WTC11 (cell line): Measurements from ENCODE around the gene GRK6. TPM values are rescaled to one million over a fixed set of nuclear protein-coding genes. Genes with fewer than 3 reads are reported as not detected.

Experiments used
- ATAC-seq: fragments of 200-7000 bp; cut with Tn5 transposase; 2 replicates; pipeline ENCODE4 v1.10.0; 2021; ENCODE audit warnings: mild to moderate bottlenecking, moderate library complexity
- CTCF ChIA-PET: fragments of 300-600 bp; sonication (Branson Sonifier 250); formaldehyde crosslinking; loops from one replicate; lab custom pipeline; 2021; ENCODE audit warnings: antibody characterized with exemption; lab: Charles Lee
- POLR2A ChIA-PET: fragments of 350-600 bp; sonication (Branson Sonifier 250); formaldehyde crosslinking; loops from one replicate; lab custom pipeline; 2021; ENCODE audit warnings: antibody characterized with exemption; lab: Charles Lee
- DNase-seq: peaks from one replicate; pipeline ENCODE4 v3.0.0; 2021; ENCODE audit warnings: low spot score
- H3K27ac Mint-ChIP-seq: 2 replicates; pipeline ENCODE4 v1.8.0; 2021; ENCODE audit warnings: mixed read lengths
- H3K27me3 Mint-ChIP-seq: 2 replicates; pipeline ENCODE4 v1.8.0; 2021; ENCODE audit warnings: low read depth, mild to moderate bottlenecking, moderate library complexity, mixed read lengths
- H3K36me3 Mint-ChIP-seq: 2 replicates; pipeline ENCODE4 v1.8.0; 2021; ENCODE audit warnings: mixed read lengths
- H3K4me1 Mint-ChIP-seq: 2 replicates; pipeline ENCODE4 v1.8.0; 2022; ENCODE audit warnings: mixed read lengths
- H3K4me3 Mint-ChIP-seq: 2 replicates; pipeline ENCODE4 v1.8.0; 2021; ENCODE audit warnings: mild to moderate bottlenecking, moderate library complexity, mixed read lengths
- H3K9me3 Mint-ChIP-seq: 2 replicates; pipeline ENCODE4 v1.8.0; 2021; ENCODE audit warnings: mixed read lengths
- FOXK1 ChIP-seq: sonication (generic); formaldehyde crosslinking; IDR thresholded peaks from 2 replicates; pipeline ENCODE4 v1.8.0; 2022; ENCODE audit warnings: mild to moderate bottlenecking, moderate library complexity, missing genetic modification reagents
- FOXP1 ChIP-seq: sonication (generic); formaldehyde crosslinking; IDR thresholded peaks from 2 replicates; pipeline ENCODE4 v1.8.0; 2022; ENCODE audit warnings: missing genetic modification reagents, mild to moderate bottlenecking, moderate library complexity, borderline replicate concordance
- GRHL2 ChIP-seq: fragments of 250-450 bp; sonication (Bioruptor Pico); IDR thresholded peaks from 2 replicates; pipeline ENCODE4 v1.8.0; 2022; ENCODE audit warnings: mild to moderate bottlenecking, moderate library complexity; ENCODE audit not compliant: insufficient replicate concordance, severe bottlenecking
- GTF2I ChIP-seq: fragments of 250-450 bp; sonication (Bioruptor Pico); conservative IDR thresholded peaks from 2 replicates; pipeline ENCODE4 v1.4.0; 2021; ENCODE audit warnings: mild to moderate bottlenecking
- MXD4 ChIP-seq: fragments of 250-450 bp; sonication (Bioruptor Pico); IDR thresholded peaks from 2 replicates; pipeline ENCODE4 v1.8.0; 2021; ENCODE audit warnings: mild to moderate bottlenecking, moderate library complexity, borderline replicate concordance
- RELA ChIP-seq: sonication (generic); formaldehyde crosslinking; IDR thresholded peaks from 2 replicates; pipeline ENCODE4 v1.8.1; 2022; ENCODE audit warnings: missing genetic modification reagents, mild to moderate bottlenecking, borderline replicate concordance
- RORB ChIP-seq: fragments of 250-450 bp; sonication (Bioruptor Pico); IDR thresholded peaks from 2 replicates; pipeline ENCODE4 v1.9.0; 2021; ENCODE audit warnings: mild to moderate bottlenecking
- SOX15 ChIP-seq: fragments of 250-450 bp; sonication (Bioruptor Pico); IDR thresholded peaks from 2 replicates; pipeline ENCODE4 v1.9.0; 2021; ENCODE audit warnings: mild to moderate bottlenecking
- TEAD1 ChIP-seq: sonication (generic); formaldehyde crosslinking; IDR thresholded peaks from 2 replicates; pipeline ENCODE4 v1.8.0; 2022; ENCODE audit warnings: mild to moderate bottlenecking, missing genetic modification reagents
- ZNF423 ChIP-seq: fragments of 250-450 bp; sonication (Bioruptor Pico); IDR thresholded peaks from 2 replicates; pipeline ENCODE4 v2.1.2; 2022; ENCODE audit warnings: mild to moderate bottlenecking, moderate library complexity
- ZNF671 ChIP-seq: fragments of 250-450 bp; sonication (Bioruptor Pico); IDR thresholded peaks from 2 replicates; pipeline ENCODE4 v1.8.0; 2021; ENCODE audit warnings: mild to moderate bottlenecking
- total RNA-seq: library from RNA; stranded (reverse); gene quantifications from 3 replicates; pipeline ENCODE4 v1.2.3, GENCODE V29; 2021
- TF ChIP-seq, protein P1 (sequence below): sonication (generic); formaldehyde crosslinking; IDR thresholded peaks from 2 replicates; pipeline ENCODE4 v1.8.1; 2023; ENCODE audit warnings: mild to moderate bottlenecking, moderate library complexity, missing genetic modification reagents
- TF ChIP-seq, protein P2 (sequence below): sonication (generic); formaldehyde crosslinking; IDR thresholded peaks from 2 replicates; pipeline ENCODE4 v1.8.0; 2022; ENCODE audit warnings: mild to moderate bottlenecking, missing genetic modification reagents
- TF ChIP-seq, protein P3 (sequence below): sonication (generic); formaldehyde crosslinking; IDR thresholded peaks from 2 replicates; pipeline ENCODE4 v1.8.1; 2023; ENCODE audit warnings: mild to moderate bottlenecking, missing genetic modification reagents
- TF ChIP-seq, protein P4 (sequence below): fragments of 250-450 bp; sonication (Bioruptor Pico); IDR thresholded peaks from 2 replicates; pipeline ENCODE4 v1.8.0; 2021; ENCODE audit warnings: mild to moderate bottlenecking
- TF ChIP-seq, protein P5 (sequence below): sonication (generic); formaldehyde crosslinking; IDR thresholded peaks from 2 replicates; pipeline ENCODE4 v1.8.1; 2022; ENCODE audit warnings: mild to moderate bottlenecking, missing genetic modification reagents, moderate library complexity, borderline replicate concordance
- TF ChIP-seq, protein P6 (sequence below): fragments of 250-450 bp; sonication (Bioruptor Pico); IDR thresholded peaks from 2 replicates; pipeline ENCODE4 v1.9.0; 2021; ENCODE audit warnings: mild to moderate bottlenecking

The GRK6 gene
- total RNA-seq, 1 experiment from 2014 or later = 69.2 TPM

DNA sequence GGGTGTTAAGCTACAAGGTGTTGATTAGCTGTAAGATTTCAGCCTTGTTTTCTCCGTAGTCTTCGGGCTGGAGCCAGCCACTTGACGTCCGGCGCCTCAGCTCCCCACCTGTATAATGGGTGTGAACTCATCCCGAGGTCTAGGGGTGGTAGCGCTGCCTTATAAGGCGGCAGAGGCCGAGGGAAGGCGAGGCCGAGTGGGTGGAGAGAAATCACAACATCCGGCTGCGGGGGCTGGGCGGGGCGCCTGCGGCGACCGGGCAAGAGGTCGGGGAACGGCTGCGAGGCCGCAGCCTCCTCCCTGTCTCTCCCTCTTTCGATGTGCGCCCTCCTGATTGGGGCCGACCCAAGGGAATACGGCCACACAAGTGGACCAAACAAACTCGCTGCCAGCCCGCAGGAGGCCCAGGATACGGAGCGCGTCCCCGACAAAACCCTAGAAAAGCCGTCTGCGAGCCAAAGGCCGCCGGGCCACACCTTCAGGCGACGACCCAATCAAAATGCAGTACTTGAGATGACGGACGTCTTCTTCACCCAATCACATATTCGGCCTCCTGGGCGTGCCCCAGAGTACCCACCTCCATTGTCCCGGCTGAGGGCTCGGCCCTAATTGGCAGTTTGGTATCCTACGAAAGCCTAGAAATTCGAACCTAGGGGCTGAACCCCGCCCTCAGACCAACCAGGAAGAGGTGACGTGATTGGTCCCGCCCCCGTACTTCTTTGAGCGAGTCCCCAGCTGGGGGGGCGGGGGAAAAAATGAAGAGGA lies 493 bp upstream of the GRK6 start (continued):
- TF ChIP-seq FOXP1 (CRISPR knock-in tag) (peak; percentile 74), GRHL2 (CRISPR knock-in tag) (no peak), RORB (no peak), RELA (no peak)

DNA sequence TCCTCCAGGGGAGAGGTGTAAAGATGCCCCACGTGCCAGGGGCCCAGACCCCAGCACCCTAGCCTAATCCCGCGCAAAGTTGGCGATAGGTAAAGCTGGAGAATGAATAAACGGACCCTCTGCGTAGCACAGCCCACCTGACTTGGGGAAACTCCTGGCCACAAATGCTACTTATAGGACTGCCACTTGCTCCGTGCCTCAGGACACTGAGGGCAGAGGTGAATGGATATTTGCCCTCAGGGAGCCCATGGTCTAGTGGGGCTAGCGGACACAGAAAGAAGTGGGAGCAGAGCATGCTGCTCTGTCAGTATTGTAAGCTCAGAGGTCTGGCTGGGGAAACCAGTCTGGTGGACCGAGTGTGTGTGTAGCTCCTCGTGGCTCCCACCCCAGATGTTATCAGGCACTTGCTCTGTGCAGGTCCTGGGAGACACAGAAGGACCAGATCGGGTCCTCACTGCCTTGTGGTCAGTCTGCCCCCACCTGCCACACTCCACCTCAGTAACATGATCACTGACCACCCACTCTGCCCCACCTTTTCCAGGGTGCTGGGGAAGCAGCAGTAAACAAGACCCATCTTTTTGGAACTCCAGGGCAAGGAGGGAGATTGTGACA lies 841 bp downstream of the GRK6 start:
- Mint-ChIP-seq H3K4me3 (peak overlapping the region; percentile 83), H3K27ac (0 out of 2 replicates have a peak overlapping the region, but pooled peaks have one; percentile 36), H3K9me3 (no peaks in the 10 kb centered on the region), H3K4me1 (peaks cover 18% of the 10 kb centered on the region), H3K27me3 (peaks cover 5% of the 10 kb centered on the region), H3K36me3 (no peaks in the 10 kb centered on the region; the same call in 1 of the 2 replicates)
- POLR2A ChIA-PET = interaction anchor here (0.5 to 2.2 kb wide), 13 partner anchors 11 to 129 kb away, joined by 3 to 19 read pairs (median 4); partner anchors contain the start of gene PRR7
- DNase-seq = no peak
- CTCF ChIA-PET = interaction anchor here (1.4 to 9.4 kb wide), 13 partner anchors 10 to 118 kb away, joined by 4 to 95 read pairs (median 8); partner anchors contain the start of gene PFN3
- TF ChIP-seq RELA (0 out of 2 replicates have a peak, but pooled peaks have one; percentile 21), FOXK1 (CRISPR knock-in tag) (no peak), SOX15 (CRISPR knock-in tag) (no peak), ZNF671 (CRISPR knock-in tag) (0 out of 2 replicates have a peak, but pooled peaks have one; percentile 41)
- TF ChIP-seq, protein P1, sequence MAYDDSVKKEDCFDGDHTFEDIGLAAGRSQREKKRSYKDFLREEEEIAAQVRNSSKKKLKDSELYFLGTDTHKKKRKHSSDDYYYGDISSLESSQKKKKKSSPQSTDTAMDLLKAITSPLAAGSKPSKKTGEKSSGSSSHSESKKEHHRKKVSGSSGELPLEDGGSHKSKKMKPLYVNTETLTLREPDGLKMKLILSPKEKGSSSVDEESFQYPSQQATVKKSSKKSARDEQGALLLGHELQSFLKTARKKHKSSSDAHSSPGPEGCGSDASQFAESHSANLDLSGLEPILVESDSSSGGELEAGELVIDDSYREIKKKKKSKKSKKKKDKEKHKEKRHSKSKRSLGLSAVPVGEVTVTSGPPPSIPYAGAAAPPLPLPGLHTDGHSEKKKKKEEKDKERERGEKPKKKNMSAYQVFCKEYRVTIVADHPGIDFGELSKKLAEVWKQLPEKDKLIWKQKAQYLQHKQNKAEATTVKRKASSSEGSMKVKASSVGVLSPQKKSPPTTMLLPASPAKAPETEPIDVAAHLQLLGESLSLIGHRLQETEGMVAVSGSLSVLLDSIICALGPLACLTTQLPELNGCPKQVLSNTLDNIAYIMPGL (CRISPR knock-in tag) = peak; percentile 49; the same call in 1 of the 2 replicates
- TF ChIP-seq, protein P2, sequence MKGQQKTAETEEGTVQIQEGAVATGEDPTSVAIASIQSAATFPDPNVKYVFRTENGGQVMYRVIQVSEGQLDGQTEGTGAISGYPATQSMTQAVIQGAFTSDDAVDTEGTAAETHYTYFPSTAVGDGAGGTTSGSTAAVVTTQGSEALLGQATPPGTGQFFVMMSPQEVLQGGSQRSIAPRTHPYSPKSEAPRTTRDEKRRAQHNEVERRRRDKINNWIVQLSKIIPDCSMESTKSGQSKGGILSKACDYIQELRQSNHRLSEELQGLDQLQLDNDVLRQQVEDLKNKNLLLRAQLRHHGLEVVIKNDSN (CRISPR knock-in tag) = 0 out of 2 replicates have a peak, but pooled peaks have one; percentile 12
- no peak for ATAC-seq

DNA sequence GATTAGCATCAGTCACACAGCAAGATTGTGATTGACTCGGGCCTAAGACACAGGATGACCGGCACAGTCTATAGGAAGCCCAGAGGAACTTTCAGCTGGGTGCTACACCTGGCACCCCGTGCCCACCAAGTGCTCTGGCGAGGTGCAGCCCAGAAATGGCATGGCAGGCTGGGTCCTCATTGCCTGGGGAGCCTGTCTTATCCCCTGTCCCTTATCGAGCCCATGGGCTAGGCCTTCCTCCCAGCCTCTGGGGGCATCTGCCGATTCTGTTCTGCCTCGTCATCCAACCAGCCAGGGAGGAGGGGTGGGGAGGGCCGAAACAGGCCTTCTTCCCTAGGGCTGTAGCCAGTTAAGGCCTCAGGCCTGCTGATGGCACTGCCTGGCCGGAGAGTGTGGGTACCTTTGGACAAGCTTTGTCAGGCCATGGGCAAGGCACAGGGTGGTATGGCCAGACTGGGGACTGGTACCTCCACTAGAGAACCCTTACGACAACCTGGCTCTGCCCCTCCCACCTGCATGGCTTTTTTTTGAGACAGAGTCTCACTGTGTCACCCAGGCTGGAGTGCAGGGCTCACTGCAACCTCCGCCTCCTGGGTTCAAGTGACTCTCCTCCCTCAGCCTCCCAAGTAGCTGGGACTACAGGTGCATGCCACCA lies 1.6 kb downstream of the GRK6 start:
- Mint-ChIP-seq H3K4me1 (peaks cover 18% of the 10 kb centered on the region), H3K27ac (no peak overlapping the region), H3K36me3 (no peaks in the 10 kb centered on the region; the same call in 1 of the 2 replicates), H3K9me3 (no peaks in the 10 kb centered on the region), H3K4me3 (peak overlapping the region; percentile 83), H3K27me3 (peaks cover 5% of the 10 kb centered on the region)
- ChIA-PET POLR2A (interaction anchor here (1.2 to 2.2 kb wide), 5 partner anchors 18 to 38 kb away, joined by 3 to 19 read pairs (median 5); partner anchors contain the start of gene PRR7), CTCF (interaction anchor here (0.8 to 9.4 kb wide), 12 partner anchors 9 to 119 kb away, joined by 3 to 95 read pairs (median 12); partner anchors contain the start of gene PFN3)
- no peak for DNase-seq
- no peak for ATAC-seq
- no peak for TF ChIP-seq ZNF423 (CRISPR knock-in tag)
- TF ChIP-seq, protein P3, sequence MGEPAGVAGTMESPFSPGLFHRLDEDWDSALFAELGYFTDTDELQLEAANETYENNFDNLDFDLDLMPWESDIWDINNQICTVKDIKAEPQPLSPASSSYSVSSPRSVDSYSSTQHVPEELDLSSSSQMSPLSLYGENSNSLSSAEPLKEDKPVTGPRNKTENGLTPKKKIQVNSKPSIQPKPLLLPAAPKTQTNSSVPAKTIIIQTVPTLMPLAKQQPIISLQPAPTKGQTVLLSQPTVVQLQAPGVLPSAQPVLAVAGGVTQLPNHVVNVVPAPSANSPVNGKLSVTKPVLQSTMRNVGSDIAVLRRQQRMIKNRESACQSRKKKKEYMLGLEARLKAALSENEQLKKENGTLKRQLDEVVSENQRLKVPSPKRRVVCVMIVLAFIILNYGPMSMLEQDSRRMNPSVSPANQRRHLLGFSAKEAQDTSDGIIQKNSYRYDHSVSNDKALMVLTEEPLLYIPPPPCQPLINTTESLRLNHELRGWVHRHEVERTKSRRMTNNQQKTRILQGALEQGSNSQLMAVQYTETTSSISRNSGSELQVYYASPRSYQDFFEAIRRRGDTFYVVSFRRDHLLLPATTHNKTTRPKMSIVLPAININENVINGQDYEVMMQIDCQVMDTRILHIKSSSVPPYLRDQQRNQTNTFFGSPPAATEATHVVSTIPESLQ (CRISPR knock-in tag) = no peak
- TF ChIP-seq, protein P4, sequence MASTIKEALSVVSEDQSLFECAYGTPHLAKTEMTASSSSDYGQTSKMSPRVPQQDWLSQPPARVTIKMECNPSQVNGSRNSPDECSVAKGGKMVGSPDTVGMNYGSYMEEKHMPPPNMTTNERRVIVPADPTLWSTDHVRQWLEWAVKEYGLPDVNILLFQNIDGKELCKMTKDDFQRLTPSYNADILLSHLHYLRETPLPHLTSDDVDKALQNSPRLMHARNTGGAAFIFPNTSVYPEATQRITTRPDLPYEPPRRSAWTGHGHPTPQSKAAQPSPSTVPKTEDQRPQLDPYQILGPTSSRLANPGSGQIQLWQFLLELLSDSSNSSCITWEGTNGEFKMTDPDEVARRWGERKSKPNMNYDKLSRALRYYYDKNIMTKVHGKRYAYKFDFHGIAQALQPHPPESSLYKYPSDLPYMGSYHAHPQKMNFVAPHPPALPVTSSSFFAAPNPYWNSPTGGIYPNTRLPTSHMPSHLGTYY (CRISPR knock-in tag) = no peak
- no peak for TF ChIP-seq MXD4
- no peak for TF ChIP-seq ZNF671 (CRISPR knock-in tag)
- TF ChIP-seq, protein P5, sequence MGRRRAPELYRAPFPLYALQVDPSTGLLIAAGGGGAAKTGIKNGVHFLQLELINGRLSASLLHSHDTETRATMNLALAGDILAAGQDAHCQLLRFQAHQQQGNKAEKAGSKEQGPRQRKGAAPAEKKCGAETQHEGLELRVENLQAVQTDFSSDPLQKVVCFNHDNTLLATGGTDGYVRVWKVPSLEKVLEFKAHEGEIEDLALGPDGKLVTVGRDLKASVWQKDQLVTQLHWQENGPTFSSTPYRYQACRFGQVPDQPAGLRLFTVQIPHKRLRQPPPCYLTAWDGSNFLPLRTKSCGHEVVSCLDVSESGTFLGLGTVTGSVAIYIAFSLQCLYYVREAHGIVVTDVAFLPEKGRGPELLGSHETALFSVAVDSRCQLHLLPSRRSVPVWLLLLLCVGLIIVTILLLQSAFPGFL (CRISPR knock-in tag) = no peak
- no peak for TF ChIP-seq SOX15 (CRISPR knock-in tag)
- TF ChIP-seq, protein P6, sequence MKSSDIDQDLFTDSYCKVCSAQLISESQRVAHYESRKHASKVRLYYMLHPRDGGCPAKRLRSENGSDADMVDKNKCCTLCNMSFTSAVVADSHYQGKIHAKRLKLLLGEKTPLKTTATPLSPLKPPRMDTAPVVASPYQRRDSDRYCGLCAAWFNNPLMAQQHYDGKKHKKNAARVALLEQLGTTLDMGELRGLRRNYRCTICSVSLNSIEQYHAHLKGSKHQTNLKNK (CRISPR knock-in tag) = no peak
- TF ChIP-seq TEAD1 (CRISPR knock-in tag) = no peak
- no peak for TF ChIP-seq GTF2I (CRISPR knock-in tag)
